HG02938 (cell line): ENCODE data around the gene CPXM2.

Source experiments
- ATAC-seq: cut with Tn5 transposase; IDR thresholded peaks from one replicate; pipeline ENCODE4 v1.9.1; 2021; ENCODE audit warnings: mild to moderate bottlenecking, moderate library complexity; ENCODE audit not compliant: unreplicated experiment

Gene CPXM2

DNA sequence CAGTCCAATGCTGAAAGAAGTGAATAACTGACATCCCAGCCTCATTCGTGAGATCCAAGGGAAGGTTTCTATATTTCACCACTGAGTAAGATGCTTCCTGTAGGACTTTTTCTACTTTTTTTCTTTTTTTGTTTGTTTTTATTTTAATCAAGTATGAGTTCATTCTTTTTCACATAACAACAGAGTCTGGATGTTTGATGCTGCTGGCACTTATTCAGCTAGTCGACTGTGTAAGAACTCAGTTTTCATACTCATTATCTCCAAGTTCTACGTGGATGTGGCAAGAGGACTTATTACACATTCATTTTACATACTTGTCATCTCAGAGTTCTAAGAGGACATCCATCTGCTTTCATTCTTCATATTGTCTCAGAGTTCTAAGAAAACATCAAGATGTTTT is 86.9 kb downstream of the CPXM2 start:
- ATAC-seq = no peak

DNA sequence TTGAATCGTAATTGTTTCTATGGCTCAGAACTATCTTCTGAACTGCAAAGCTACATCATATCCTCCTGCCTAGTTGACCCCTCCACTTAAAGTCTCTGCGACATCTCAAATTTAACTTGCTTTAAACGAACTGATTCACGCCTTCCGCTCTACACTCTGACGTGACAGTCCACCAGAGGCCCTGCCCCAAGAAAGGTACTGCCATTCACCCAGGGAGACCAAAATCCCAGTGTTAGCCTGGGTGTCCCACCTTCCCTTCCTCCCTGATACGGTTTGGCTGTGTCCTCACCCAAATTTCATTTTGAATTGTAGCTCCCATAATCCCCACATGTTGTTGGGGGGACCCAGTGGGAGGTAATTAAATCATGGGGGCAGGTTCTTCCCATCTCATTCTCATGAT is 90.8 kb downstream of the CPXM2 start:
- ATAC-seq = no peak

DNA sequence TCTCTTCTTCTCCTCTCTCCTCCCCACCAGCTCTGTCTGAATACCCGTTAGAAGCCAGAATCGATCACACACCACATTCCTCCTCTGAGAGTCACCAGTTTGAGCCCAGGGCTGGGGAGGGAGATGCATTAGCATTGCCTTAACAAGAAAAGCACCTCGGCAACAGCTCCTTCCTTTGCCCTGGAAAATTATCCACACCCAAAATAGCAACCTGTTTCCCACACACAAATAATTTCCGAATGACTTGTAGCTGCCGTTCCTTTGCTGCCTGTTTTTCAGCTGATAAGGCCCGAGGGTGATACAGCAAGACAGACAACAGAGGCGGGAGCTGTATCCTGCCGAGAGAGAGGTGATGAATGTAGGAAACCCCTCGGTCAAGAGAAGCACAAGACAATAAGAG is 91.3 kb downstream of the CPXM2 start:
- no peak for ATAC-seq

DNA sequence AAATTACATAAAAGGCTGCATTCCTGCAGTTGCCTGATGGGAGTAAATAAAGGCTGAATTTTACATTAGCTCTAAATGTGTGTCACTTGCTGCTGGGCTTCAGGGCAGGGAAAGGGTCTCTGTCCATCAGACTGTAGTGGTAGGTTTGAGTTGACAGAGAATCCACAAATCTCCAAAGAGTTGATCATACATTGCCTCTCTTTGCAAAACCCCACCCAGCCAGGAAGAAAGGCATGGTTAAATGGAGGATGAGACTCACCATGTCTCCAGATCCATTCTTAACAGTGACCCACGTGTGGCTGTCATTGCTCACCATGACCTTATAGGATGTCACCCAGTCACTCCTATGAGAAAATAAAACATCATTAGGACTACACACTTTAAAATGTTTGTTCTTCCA is 92.8 kb downstream of the CPXM2 start:
- no peak for ATAC-seq

DNA sequence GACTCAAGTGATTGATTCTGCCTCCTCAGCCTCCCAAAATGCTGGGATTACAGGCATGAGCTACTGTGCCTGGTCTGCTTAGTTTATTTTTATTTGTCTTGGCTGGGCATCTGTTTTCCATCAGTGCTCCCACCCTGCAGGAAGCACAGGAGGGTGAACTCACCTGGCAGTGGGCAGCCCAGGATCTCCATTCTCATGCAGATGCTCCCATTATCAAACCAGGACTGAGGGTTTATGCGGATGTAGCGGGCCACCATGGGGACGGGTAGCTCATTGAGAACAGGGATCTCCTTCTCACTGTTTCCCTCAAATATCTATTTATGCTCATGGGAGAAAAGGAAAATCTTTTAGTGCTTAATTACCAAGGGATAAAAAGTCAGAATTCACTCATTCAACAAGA is 93.8 kb downstream of the CPXM2 start:
- no peak for ATAC-seq

DNA sequence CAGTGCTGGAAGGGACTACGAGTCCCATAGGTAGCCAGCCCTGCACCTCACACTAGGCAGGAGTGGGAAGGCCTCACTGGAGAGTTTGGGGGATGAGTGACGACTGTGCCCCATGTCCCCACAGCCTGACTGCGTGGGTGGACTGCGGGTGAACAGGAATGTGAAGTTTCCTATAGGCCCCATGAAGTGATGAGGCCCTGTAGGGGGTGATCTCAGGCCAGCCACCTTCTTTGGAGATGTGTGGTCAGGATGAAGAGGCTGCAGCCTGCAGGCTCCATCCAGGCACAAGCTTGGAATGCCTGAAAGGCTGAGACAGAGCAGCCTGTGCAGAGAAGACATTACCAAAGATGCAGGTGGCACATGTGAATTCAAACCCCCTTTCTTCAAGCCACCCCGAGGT is 94.9 kb downstream of the CPXM2 start:
- ATAC-seq = no peak

DNA sequence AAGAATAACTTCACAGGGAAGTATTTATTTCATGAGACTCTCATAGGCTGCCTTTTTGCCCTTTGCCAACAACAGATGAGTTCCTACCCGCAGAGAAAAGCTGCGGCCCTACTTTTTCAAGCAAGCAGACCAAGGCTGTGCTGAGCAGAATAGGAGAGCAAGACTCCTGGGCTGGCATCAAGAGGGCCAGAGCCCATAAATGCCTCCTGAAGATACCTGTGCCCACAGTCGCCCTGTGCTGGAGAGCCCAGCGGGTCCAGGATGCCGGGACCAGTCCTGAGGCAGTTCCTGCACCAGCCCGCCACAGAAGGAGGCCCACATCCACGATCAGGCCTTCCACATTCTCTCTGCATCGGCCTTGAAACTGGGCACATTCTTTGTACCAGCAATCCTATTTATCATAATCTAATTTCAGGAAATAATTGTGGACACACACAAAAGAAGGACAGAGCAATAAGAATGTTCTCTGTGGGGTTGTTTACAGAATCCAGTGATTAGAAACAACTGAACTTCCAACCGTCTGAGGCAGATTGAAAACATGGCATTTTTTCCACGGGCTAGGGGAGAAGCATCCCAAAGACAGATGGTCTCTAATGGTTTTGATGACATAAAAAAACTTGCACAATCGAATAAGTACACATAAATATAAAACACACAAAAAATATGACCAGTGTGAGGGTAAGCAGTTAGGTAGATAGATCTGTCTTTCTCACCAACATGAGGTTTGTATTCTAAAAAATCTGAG is 95.6 kb downstream of the CPXM2 start:
- ATAC-seq = no peak

DNA sequence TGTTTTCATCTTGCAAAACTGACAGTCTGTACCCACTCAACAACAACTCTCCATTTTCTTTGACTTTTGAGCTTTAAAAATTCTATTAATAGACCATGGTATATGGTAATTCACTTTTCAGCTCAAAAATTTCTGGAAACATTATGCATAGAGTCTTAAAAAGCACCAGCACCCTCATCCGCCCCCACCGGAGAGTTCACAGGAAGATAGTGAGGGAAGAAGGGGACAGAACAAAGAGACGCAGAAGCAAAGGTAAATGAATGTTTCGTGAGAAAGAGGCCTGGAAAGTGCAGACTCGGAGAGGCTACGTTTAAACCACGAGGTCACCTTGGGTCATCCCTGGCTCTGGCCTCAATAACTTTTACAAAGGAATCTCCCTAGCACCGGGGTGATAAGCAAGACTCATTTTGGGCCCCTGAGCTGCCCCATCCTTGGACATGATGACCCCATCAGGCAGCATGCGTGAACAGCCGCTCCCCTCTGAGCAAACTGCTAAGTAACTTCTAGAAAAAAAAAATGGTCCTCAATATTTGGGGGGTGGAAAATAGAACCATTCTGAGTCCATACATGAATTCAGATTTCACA is 96.3 kb downstream of the CPXM2 start:
- ATAC-seq = no peak

DNA sequence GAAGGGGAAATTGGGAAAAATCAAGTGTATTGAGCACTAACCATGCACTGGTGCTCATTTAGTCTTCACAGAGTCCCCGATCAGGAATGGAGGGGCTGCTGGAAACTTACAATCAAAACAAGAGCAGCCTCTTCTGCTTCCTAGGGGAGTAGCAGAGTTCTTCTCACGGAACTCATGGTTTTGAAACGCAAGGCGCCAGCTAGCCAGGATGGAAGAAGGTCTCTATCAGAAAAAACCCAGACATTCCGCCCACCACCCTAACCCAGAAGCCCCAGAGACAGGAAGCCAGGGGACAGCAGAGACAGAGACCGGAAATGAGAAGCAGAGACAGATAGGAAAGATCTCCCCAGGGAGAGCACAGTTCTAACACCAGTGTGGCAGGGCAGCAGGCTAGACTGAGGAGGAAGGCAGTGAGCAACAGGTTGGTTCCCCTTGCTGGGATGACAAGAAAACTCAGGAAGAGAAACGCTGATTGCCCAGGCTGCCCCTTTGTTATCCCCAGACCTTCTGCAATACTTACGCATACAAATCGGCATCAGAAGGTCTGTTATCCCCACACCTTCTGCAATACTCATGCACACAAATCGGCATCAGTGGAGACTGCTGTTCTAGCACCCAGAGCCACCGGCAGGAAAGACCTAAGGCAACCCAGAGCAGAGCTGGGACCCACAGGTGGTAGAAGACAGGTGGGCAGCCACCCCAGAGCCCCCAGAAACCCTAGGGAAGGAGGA is 99.2 kb downstream of the CPXM2 start:
- ATAC-seq = no peak

DNA sequence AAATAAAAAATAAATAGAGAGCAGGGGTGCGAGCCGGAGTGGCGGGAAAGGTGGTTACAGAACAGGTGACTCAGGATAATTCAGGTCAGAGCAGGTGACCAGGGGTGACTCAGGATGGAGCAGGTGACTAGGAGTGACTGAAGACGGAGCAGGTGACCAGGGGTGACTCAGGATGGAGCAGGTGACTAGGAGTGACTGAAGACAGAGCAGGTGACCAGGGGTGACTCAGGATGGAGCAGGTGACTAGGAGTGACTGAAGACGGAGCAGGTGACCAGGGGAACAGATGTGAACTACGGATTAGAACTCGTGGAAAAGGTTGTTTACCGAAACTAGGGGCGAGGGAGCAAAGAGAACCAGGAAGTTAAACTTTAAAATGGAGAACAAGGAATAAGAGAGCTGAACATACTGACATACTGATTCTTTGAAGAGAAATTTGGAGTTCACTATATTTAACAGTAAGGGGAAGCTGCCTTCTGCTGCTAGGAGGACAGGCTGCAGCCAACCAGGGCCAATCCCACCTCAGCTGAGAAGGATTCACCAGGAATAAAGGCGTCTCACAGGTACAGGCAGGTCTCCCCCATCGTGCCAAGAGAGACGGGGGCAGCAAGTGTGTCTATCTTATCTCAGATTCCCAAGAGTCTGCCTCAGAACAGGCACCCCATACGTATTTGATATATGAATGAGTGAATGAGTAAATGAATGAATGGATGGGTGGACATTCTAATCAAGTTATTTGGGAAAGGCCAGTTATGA is 101.3 kb downstream of the CPXM2 start:
- ATAC-seq = no peak

DNA sequence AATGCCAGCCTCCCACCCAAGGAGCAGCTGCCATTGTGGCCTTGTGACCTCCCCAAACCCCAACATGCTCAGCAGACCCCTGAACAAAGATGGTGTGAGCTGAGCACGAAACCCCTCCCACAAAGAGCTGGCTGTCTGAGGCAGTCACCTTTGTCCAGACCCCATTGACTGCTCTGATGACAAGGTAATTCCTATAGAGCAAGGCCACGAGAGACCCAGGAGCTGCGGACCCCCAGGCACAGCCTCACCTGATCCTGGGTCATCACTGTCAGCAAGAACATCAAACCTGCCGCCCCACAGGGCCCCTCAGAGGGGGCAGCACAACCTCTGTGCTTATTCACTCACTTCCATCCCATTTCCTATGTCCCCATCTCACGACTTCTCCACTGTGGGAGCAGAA is 102.6 kb downstream of the CPXM2 start:
- no peak for ATAC-seq

DNA sequence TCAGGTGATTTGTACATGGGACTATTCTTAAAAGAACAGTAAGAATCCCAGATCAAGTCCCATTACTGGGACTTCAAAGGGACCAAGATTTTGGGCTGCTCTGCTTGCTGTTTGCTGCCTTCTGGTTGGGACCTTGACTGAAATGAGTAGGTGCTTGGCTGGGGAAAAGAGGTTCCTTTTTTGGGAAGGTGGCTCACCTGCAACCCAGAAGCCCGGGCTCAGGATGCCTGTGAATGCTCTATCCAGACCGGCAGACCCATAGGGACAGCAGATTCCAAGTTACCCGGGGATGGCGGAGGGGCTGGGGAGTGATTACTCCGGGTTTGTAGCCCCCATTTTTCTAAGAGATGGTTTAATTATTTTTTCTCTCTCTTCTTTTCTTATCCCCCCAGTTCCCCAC is 104.0 kb downstream of the CPXM2 start:
- ATAC-seq = no peak

DNA sequence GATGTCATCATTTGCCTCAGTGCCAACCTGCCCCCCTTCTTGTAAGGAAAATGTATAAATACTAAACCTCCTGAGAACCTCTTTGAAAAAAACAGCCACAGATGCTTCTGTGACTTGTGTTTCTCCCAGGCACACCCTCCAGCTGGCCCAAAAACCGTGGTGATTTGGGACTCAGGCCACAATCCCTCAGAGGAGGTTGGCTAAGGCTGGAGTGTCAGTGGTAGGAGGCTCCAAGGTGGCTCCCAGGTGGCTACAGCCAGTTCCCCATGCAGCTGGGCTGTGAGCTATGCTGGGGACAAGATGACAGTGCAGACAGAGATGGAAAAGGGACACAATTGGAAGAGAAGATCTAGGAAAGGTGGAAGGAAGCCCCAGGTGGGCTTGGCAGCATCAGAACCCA is 104.7 kb downstream of the CPXM2 start:
- ATAC-seq = no peak

DNA sequence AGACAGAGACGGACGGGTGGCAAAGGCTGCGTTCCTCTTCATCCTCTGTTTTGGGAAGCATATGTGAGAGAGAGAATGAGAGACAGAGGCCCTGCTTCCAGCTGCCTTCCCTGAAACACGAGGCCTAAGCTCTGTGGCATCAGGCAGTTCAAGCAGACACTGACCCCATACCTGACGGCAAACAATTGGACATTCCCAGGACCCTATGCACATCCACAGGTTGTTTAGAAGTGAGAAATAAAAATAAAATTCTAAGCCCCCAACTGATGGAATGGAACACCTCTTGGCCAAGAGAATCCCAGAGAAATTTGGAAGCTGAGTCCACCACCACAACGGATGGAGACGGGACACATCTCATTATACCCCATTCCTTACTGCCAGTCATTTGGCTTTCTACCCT is 105.3 kb downstream of the CPXM2 start:
- no peak for ATAC-seq

DNA sequence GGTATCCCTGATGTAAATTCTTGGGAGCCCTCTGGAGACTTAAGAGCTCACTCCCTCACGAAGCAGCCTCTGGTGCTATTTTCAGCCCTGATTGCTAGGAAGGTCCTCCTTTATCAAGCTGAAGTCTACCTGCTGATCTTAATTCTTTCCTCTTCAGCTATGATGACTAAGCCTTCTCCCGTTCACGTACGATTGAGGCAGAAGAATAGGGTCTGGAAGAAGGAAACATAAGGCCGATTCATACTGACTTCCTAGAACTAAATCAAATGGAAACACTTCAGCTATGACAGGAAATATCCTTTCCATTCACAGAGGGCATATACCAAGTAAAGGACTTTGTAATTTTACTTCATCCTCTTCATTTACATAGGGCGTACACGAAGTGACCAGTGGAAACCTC is 107.0 kb downstream of the CPXM2 start:
- ATAC-seq = no peak

DNA sequence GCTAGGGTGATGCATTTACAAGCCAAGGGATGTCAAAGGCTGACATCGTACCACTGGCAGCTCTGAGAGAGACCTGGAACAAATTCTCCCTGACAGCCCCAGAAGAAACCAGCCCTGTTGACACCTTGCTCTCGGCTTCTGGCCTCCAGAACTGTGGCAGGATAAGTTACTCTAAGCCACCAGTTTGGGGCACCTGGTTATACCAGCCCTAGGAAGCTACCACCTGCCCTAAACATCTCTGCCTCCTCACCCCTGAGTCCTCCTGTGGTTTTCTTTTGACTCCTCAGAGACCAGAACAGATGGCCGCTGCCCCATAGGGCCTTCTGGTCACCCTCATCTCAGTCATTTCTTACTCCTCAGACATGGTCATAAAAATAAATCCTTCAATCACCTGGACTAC is 107.4 kb downstream of the CPXM2 start:
- ATAC-seq = no peak

DNA sequence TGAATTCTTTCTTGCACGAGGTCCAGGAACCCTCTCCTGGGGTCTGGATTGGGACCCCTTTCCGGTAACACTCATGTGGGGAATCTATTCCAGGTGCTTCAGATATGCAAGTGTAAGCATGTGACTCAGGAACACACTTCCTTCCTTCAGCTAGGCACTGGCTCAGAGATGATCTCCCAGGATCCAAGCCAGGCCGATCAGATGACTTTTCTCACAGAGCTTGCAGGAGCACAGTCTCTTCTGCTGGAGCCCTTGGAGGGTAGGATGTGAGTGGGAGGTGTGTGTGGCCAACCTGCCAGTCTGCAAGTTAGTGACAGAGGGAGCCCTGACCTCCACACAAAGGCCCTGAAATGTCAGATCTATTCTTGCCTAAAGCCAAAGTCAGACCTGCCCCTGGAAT is 108.3 kb downstream of the CPXM2 start:
- no peak for ATAC-seq

DNA sequence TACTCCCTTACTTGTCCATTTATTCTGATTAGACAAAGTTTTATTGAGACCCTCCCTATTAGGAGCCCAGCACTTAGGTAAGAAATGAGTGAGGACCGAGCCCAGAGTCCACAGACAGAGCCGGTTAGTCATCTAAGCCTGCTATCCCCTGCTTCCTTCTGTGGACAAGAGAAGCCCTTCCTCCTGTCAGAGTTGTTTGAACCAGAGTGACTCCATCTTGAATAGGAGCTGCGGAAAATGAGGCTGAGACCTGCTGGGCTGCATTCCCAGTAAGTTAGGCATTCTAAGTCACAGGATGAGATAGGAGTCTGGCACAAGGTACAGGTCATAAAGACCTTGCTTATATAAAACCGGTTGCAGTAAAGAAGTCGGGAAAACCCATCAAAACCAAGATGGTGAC is 109.1 kb downstream of the CPXM2 start:
- ATAC-seq = no peak

DNA sequence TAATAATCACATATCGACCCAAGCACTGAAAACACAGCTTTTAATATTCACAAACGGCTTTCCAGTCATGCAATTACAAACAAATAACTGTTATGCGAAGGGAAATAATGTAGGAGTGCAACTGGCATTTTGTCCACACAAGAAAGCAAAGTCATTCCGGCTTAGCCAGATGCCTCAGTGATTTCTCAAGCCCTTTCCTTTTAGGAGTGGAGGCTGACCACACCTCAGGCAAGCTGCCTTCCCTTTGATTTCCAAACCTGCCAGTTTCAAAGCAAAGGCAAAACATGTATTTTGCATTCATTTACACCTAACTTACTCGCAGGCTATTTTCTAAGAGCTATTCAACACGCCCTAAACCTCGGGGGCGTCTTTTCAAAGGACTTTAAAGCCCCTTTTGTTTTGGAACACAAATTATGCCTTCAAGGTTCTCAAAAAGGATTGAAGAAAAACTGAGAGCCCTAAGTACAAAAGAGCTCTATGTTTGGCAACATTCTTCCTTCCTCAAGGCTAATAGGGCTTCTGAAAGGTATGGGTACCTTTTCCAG is 109.6 kb downstream of the CPXM2 start:
- ATAC-seq = no peak

DNA sequence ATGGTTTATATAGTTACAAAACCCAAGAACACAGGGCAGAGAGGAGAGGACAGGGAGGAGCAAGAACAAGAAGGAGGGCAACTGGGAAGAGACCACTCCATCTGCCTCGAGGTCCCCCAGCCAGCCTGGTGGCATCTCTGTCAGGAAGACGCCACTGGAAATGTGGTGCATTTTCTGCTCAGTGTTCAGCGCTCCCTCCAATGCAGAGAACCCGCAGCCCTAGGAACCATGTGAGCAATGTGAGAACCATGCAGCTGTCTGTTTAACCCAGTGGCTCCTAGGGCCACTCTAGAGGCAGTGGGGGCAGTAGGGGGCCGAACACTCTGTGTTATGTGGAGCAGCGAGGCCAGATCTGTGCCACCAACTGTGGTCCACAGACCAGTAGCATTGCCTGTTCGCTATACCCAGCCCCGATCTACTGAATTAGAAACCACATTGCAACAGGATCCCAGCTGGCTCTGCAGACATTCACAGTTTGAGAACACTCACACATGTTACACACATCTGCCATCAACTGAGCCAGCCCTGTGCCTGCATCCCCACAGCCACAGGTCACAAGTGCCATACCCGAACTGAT is 110.2 kb downstream of the CPXM2 start:
- ATAC-seq = no peak
